Panc1 (cell line): ENCODE measurements around the gene TOLLIP.

Source experiments
- POLR2AphosphoS5 ChIP-seq: IDR thresholded peaks from 2 replicates; pipeline ENCODE4 v1.6.1; 2012; ENCODE audit warnings: mild to moderate bottlenecking, low read depth, low read length, moderate library complexity
- SIN3A ChIP-seq: IDR thresholded peaks from 2 replicates; pipeline ENCODE4 v1.6.1; 2012; ENCODE audit warnings: low read depth, mild to moderate bottlenecking, low read length, moderate library complexity, borderline replicate concordance; ENCODE audit not compliant: insufficient read depth
- TCF7L2 ChIP-seq: IDR thresholded peaks from 2 replicates; pipeline ENCODE4 v1.6.1; 2011; ENCODE audit warnings: mild to moderate bottlenecking, low read depth, low read length, inconsistent platforms
- TF ChIP-seq, protein P1 (sequence below): fragments of 450-650 bp; IDR thresholded peaks from 2 replicates; pipeline ENCODE4 v1.5.1; 2017; ENCODE audit warnings: mild to moderate bottlenecking
- TF ChIP-seq, protein P2 (sequence below), 2 experiments: IDR thresholded peaks; 2 replicates each; pipeline ENCODE4 v1.6.1; 2011 to 2012; ENCODE audit warnings: low read depth in 2 of 2, control low read depth in 1 of 2, low read length in 1 of 2, mild to moderate bottlenecking in 1 of 2, moderate library complexity in 1 of 2; ENCODE audit not compliant: insufficient read depth in 1 of 2

DNA sequence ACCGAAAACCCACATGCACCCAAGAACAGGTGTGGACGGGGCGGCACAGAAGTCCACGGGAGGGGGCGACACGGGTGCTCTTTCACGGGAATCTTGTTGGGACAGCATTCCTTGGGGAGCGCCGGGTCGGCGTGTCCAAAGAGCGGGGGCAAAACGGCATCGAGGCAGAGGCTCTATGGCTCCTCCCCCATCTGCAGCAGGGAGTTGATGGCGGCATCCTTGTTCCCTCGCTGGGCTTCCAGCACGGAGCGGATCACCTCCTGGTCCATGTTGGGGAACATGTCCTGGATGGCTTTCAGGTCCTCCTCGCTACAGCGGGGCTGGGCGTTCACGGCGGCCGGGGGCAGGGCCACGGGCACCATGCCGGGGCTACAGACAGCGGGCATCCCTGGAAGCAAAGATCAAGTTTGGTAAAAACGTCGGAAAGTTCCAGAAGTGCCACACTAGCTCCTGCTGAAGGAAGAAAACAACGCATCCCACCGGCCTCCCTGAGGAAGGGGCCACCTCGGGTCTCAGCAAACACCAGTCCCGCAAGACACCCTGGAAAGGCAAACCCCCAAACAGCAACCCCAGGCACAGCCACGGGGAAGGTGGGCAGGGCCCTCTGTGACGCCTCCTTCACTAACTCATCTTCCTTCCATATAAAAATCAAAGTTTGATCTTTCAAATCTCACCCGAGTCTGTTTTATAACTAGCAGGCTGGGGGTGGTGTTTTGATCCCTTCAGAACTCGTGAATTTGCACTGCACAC is 32.4 kb downstream of the TOLLIP start:
- TF ChIP-seq, protein P1, sequence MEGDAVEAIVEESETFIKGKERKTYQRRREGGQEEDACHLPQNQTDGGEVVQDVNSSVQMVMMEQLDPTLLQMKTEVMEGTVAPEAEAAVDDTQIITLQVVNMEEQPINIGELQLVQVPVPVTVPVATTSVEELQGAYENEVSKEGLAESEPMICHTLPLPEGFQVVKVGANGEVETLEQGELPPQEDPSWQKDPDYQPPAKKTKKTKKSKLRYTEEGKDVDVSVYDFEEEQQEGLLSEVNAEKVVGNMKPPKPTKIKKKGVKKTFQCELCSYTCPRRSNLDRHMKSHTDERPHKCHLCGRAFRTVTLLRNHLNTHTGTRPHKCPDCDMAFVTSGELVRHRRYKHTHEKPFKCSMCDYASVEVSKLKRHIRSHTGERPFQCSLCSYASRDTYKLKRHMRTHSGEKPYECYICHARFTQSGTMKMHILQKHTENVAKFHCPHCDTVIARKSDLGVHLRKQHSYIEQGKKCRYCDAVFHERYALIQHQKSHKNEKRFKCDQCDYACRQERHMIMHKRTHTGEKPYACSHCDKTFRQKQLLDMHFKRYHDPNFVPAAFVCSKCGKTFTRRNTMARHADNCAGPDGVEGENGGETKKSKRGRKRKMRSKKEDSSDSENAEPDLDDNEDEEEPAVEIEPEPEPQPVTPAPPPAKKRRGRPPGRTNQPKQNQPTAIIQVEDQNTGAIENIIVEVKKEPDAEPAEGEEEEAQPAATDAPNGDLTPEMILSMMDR, result no peak
- TF ChIP-seq POLR2AphosphoS5, result no peak
- TF ChIP-seq, protein P2, sequence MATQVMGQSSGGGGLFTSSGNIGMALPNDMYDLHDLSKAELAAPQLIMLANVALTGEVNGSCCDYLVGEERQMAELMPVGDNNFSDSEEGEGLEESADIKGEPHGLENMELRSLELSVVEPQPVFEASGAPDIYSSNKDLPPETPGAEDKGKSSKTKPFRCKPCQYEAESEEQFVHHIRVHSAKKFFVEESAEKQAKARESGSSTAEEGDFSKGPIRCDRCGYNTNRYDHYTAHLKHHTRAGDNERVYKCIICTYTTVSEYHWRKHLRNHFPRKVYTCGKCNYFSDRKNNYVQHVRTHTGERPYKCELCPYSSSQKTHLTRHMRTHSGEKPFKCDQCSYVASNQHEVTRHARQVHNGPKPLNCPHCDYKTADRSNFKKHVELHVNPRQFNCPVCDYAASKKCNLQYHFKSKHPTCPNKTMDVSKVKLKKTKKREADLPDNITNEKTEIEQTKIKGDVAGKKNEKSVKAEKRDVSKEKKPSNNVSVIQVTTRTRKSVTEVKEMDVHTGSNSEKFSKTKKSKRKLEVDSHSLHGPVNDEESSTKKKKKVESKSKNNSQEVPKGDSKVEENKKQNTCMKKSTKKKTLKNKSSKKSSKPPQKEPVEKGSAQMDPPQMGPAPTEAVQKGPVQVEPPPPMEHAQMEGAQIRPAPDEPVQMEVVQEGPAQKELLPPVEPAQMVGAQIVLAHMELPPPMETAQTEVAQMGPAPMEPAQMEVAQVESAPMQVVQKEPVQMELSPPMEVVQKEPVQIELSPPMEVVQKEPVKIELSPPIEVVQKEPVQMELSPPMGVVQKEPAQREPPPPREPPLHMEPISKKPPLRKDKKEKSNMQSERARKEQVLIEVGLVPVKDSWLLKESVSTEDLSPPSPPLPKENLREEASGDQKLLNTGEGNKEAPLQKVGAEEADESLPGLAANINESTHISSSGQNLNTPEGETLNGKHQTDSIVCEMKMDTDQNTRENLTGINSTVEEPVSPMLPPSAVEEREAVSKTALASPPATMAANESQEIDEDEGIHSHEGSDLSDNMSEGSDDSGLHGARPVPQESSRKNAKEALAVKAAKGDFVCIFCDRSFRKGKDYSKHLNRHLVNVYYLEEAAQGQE (IDR thresholded peaks at IDR 0.05; ENCODE audit: insufficient read depth in 1 of 2, low read depth in 2 of 2, low read length in 1 of 2), result no peak
- no peak for TF ChIP-seq SIN3A
- TF ChIP-seq TCF7L2, result no peak
